Lower leg skin (tissue), 3 donors: ENCODE measurements around the gene RPL22.

Experiments used
- POLR2A ChIP-seq, 2 donors: fragments of 450-650 bp; IDR thresholded peaks; one replicate each; pipeline ENCODE4 v1.6.1; 2016 to 2017; ENCODE audit warnings: antibody characterized with exemption in 2 of 2, mild to moderate bottlenecking in 1 of 2, moderate library complexity in 1 of 2
- TF ChIP-seq, protein P1 (sequence below), 3 donors: fragments of 450-650 bp; IDR thresholded peaks; one replicate each; pipeline ENCODE4 v1.5.1; 2016; ENCODE audit warnings: antibody characterized with exemption in 3 of 3, mild to moderate bottlenecking in 3 of 3, moderate library complexity in 2 of 3

DNA sequence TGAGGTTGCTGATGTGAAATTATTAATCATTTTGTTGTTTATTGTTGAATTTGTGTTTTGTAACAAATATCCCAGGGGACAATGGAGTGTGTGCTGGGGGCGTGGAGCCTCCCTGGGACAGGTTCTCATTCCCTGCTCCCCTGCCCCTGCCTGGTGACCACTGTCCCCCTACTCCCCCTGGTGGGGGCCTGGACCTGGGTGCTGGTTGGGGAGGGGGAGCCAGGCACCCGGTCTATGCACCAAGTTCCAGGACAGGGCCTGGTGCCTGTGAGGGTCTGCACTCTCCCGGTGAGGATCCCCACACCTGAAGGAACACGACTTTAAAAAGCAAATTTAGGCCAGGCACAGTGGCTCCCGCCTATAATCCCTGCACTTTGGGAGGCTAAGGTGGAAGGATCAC lies 61.6 kb downstream of the RPL22 start:
- TF ChIP-seq, protein P1, sequence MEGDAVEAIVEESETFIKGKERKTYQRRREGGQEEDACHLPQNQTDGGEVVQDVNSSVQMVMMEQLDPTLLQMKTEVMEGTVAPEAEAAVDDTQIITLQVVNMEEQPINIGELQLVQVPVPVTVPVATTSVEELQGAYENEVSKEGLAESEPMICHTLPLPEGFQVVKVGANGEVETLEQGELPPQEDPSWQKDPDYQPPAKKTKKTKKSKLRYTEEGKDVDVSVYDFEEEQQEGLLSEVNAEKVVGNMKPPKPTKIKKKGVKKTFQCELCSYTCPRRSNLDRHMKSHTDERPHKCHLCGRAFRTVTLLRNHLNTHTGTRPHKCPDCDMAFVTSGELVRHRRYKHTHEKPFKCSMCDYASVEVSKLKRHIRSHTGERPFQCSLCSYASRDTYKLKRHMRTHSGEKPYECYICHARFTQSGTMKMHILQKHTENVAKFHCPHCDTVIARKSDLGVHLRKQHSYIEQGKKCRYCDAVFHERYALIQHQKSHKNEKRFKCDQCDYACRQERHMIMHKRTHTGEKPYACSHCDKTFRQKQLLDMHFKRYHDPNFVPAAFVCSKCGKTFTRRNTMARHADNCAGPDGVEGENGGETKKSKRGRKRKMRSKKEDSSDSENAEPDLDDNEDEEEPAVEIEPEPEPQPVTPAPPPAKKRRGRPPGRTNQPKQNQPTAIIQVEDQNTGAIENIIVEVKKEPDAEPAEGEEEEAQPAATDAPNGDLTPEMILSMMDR (IDR thresholded peaks at IDR 0.05) = no peak
- no peak for TF ChIP-seq POLR2A (IDR thresholded peaks at IDR 0.05)
